NCI-H2029 treated with DMSO at 0.1 percent for 48 hours (cell line): ENCODE results near the gene CRIM1.
A peak's percentile ranks its signal among the peaks of the same experiment; 100 is the strongest.

Source experiments
- DNase-seq: peaks from one replicate; lab custom pipeline; 2025; lab: John Stamatoyannopoulos, UW

The CRIM1 gene

DNA sequence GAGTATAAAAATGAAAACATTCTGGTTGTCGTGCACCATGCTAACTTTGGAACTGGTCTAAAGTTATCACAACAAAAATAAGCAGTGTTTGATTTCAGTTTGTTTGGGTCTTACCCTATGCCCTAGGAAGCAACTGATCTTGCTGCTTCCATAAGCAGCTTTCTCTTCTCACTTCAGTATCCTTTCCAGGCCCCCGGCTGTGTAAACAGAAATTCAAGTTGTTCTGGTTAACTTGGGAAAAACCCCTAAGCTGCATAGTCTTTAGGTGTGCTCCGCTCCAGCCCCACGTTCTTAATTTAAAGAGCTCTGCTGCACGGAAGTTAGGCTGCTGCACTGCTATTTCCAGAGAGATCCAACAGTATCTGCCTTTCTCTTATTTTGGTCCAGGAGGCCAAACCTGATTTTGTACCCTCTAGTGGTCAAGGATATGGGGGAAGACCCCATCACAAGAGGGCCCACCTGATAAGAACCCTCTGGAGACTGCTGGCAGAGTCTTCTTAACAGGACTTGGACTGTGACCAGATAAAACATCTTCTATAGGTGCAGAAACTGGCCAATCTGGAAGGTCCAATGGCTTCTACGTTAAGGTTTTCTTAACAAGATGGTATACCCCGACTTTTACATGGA is 173.3 kb downstream of the CRIM1 start:
- DNase-seq: no peak

DNA sequence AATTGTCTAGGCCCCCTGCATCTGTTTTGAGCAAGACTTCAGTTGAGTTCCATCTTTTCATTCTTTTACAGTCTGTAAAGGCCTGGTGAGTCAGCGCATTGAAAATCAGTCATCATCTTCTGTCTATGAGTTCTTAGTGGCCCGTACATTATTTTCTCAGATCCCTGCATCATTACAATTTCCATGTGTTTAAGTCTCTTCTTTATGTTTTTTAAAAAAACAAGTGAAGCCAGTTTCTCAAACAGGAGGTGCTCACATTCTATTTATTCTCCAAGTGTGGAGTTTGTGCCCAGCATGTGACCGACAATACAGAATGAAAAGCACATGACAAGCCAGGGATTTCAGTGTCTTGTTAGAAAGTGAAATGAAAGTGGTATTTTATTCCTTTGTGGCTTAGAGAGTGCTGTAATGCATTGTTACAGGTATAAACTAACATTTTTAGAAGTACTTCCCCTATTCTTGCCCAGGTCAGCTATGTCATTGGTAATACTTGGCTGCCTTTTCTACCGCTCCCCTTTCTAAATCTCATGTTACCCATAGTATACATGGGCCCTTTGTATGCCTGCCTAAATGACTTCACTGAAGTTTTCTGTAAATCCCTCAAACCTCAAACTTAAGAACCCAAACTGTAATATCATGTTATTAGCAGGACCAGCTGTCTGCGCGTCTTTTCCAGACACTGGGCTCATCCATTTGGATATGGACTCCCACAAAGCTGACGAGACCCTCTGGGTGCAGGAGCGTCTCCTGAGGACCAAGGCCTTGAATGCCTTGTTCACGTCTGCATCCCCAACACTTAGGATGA is 174.8 kb downstream of the CRIM1 start:
- no peak for DNase-seq

DNA sequence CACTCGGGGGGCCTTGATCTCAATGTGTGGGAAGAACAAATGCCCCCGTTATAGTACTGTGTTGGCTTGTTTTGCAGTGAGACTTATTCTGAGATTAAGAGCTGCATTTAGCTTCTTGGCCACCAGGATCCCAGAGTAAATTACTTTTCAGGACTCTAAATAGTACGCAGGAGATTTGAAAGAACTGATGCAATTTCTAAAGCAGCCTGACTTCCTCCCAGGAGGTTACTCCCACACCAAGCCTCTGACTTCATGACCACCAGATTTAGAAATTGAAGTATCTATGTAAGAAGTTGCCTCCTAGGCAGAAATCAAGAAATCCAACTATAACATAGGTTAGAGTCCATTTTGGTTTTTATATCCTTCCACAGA is 175.4 kb downstream of the CRIM1 start:
- no peak for DNase-seq

DNA sequence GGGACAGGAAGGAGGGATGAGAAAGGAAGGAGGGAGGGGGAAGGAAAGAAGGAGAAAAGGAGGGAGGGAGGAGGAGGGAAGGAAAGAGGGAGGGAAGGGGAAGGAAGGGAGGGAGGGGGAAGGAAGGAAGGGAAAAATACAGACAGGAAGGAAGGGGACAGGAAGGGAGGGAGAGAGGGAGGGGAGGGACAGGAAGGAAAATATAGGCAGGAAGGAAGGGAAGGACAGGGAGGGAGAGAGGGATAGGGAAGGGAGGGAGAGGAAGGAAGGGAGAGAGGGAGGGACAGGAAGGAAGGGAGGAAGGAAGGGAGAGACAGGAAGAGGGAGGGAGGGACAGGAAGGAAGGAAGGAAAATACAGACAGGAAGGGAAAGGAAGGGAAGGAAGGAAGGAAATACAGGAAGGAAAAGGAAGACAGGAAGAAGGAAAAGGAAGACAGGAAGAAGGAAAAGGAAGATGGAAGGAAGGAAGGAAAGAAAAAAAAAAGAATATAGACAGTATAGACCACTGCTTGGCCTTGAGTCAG is 178.8 kb downstream of the CRIM1 start:
- DNase-seq: no peak

- DNase-seq: no peak
These were observed 179.5 kb downstream of the CRIM1 start for GRCh38 chr2:36535099-36535498.

- no peak for DNase-seq
These were observed 181.2 kb downstream of the CRIM1 start for GRCh38 chr2:36536776-36537175.

- DNase-seq: peak; percentile 28
These were observed 182.8 kb downstream of the CRIM1 start for GRCh38 chr2:36538335-36538734.

GRCh38 chr2:36539631-36540030 is 184.1 kb downstream of the CRIM1 start:
- no peak for DNase-seq

DNA sequence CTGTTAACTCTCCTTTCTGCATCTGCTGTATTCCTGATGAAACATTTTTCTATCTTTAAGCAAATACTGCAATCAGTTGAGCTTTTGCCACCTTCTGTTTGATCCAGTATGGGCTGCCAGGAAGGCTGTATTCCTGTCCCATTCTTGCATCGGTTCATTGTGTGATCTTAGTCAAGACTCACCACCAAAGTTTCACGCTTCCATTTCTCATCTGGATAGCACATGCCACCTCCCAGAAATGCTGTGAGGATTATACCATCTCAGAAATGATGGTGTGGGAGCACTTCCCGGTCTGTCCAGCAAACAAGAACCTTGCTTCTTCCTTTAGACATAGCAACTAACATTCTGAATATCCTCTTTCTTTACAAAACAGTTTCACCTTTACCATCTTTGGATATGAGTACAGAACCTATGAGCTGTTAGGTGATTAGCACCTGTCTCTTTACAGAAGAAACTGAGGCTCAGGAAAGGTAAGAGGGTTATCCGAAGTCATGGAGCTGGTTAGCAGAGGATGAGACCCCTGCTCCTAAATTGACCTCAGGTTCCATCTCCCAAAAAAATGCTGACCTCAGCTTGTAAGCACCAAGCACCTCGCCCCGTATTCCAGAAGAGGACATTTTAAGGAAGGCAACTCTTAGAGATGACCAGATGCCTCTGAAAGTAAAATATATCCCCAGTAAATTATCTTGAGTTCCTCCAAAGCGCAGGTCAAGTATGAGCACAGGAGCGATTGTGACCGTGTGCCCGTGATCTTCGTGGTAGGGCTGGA is 185.6 kb downstream of the CRIM1 start:
- no peak for DNase-seq

GRCh38 chr2:36541891-36542595 is 186.5 kb downstream of the CRIM1 start:
- no peak for DNase-seq

DNA sequence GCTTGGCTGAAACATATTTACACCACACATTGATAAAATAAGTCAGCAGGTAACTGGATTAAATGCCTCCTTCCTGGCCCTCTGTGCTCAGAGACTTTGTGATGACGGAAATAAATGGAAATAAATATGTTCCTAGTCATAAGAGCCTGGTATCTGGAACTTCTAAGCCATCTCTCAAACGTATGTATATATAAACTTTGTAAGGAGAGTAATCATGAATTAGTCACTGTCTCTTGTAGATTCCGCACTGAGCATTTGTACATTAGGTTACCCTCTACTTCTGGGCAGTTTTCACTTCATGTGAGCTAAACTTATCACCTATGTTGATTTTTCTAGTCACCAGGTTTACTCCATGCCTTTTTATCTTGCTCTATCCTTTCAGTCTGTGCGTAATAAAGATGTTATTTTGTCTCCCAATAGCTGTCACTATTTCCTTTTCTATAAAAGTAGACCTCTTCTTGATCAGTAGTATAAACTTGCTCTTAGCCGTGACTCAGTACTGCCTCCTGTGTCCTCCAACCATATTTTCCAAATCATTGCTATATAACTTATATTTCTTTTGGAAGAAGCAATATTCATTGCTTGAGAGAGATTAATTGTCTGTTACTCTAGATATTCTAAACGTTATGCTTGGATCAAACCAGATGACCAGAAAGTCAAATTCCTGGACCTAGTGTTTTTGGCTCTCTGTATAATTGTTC is 189.2 kb downstream of the CRIM1 start:
- DNase-seq: no peak

DNA sequence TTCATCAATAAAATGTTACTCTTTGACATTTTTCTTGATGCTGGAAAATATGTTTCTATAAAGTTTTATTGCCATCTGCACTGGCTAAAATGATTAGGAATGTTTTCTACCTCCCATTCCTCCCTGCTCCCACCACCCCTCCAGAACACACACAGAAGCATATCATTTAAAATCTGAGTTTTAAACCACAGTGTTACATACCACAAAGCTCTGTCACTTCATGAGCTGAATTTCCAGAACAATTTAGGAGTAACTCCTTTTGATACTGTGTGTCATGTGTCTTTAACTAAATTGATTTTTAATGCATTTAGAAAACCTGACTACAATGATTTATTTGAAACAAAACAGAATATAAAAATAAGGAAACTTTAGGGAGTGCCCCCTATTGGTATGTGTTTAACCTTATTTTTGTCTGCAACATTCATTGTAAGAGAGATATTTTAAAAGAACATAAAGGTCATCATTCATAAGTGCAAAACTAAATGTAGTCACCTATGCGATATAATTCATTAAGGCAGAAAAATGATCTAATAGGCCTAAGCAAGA is 190.4 kb downstream of the CRIM1 start:
- DNase-seq: no peak

DNA sequence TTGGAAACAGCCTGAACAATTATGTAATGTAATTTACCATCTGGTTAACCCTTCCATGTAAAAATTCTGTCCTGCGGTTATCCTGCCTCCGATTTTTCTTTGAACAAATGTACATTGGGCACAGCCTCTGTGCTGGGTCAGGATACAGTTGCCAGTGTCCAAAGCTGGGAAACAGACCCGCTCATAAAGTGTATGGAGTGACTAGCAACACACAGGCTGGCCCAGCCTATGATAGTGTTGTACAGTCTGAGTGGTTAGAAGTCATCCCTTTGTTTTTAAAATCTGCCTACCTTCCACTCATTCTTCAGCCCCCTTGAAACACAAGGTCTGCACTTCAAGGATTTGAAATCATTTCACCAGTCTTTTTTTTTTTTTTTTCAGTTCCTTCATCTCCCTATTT is 192.3 kb downstream of the CRIM1 start:
- no peak for DNase-seq

- DNase-seq: no peak
These were observed 193.6 kb downstream of the CRIM1 start for GRCh38 chr2:36549165-36549574.

GRCh38 chr2:36550006-36550405 is 194.4 kb downstream of the CRIM1 start:
- no peak for DNase-seq

- no peak for DNase-seq
These were observed 198.1 kb downstream of the CRIM1 start for GRCh38 chr2:36553683-36554082.

GRCh38 chr2:36554531-36554930 is 199.0 kb downstream of the CRIM1 start:
- no peak for DNase-seq

DNA sequence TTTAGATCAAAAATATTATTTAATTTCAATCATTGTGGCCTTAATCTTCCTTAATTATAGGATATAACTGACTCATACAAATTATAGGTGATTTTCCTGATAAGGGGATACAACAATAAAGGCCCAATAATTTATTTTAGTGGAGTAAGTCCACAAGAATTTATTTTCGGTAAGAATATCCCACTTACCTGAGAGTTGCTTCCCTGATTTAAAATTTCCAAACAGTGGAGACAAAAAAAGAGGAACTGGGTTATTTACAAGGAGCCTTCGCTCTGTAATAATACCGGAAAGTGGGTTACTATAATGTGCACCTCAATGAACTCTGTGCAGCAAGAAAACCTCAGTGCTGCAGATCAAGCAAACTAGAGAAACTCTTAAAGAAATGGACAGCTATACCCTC is 200.2 kb downstream of the CRIM1 start:
- no peak for DNase-seq

DNA sequence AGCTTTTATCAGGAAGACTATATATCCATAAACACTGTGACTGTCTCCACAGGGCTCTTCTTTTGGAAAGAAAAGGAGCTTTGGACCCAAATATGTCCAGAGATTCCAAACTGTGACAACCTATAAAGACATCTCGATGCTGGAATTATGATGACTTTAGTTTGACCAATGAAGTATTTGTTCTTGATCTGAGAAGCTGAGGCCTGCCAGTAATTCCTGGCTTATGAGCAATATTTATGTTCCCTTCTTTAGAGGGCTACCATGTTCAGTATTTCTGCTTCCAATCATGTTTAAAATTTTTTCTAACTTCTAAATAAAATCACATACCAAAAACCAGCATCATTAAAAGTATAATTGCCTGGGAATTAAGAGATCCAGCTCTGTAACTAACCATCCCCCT is 201.3 kb downstream of the CRIM1 start:
- no peak for DNase-seq

DNA sequence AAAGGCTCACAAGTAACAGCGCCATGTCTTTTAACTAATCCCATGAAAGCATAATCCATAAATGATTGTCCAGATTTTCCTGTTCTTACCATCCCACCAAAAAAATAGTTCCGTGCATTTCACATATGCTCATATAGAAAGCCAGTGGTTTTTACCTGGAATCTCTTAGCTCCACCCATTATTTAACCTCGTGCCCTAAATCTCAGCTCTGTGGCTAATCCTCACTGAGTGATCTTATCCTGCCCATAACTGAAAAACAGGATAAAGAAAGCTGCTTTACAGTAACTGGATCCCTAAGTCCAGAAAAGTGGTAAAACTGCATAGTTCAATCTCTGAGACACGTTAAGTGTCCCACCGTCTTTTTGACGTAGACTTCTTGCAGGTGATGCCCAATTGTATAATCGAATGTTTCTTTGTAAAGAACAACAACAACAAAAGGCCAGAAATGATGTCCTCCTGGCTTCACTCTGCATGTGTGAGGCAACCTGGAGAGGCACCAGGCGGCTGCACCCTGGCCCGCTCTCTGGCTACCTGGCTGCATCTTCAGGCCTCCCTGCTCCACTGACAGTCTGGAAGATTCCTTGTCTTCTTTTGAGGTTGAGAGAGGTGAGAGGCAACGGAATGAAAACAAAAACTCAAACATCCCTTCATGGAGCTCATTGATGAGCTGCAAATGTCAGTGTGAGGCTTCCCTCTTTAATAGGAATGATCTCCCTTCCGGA is 203.8 kb downstream of the CRIM1 start:
- no peak for DNase-seq

DNA sequence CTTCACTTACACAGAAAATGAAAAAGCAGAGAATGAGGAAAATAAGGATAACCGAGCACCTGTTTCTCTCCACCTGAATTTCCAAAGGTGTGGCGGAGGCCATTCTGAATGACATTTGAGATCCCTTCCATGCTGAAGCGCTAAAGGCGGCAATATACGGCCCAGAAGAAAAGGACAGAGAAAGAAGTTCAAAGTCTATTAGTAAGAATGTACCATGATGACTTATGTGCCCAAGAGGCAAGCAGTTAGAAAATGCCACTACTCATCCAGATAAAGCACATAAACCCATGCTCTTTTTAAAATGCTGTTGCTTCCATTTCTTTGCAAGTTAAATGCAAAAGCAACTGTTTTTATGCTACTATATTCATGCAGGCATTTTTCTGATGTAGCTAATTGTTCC is 205.1 kb downstream of the CRIM1 start:
- DNase-seq: no peak
